A549 (cell line): ENCODE measurements around the gene PDE1C.

ENCODE experiments used
- BHLHE40 ChIP-seq: IDR thresholded peaks from 2 replicates; pipeline ENCODE4 v1.6.1; 2012; ENCODE audit warnings: low read depth, low read length, inconsistent platforms
- CHD4 ChIP-seq: fragments of 200-600 bp; sonication (generic); IDR thresholded peaks from 2 replicates; pipeline ENCODE4 v1.6.1; 2016; ENCODE audit warnings: antibody characterized with exemption, mild to moderate bottlenecking, borderline replicate concordance
- CTCF ChIP-seq: fragments of >200 bp; sonication (Bioruptor Twin); formaldehyde crosslinking; IDR thresholded peaks from 3 replicates; pipeline ENCODE4 v1.5.1; 2016
- EP300 ChIP-seq, 2 experiments: fragments of >200 bp; sonication (Bioruptor Twin); formaldehyde crosslinking; IDR thresholded peaks; 2 replicates in 1 of 2; 3 replicates in 1 of 2; pipeline ENCODE4 v1.6.1; 2016 to 2017
- ESRRA ChIP-seq: fragments of 150-350 bp; IDR thresholded peaks from 2 replicates; pipeline ENCODE4 v1.6.1; 2014; ENCODE audit warnings: mild to moderate bottlenecking, low read length, borderline replicate concordance
- HMGXB4 ChIP-seq: fragments of 250-450 bp; sonication (Bioruptor Pico); IDR thresholded peaks from 2 replicates; pipeline ENCODE4 v1.5.0; 2021; ENCODE audit warnings: mild to moderate bottlenecking, moderate library complexity, borderline replicate concordance
- JUN ChIP-seq, 2 experiments: fragments of >200 bp; sonication (Bioruptor Twin); formaldehyde crosslinking; IDR thresholded peaks; 2 replicates in 1 of 2; 3 replicates in 1 of 2; pipeline ENCODE4 v1.6.1; 2016 to 2017
- MYC ChIP-seq: IDR thresholded peaks from 2 replicates; pipeline ENCODE4 v1.6.1; 2012; ENCODE audit warnings: mild to moderate bottlenecking, inconsistent platforms, low read length, improper control_type of control experiment, borderline replicate concordance
- PBX3 ChIP-seq: IDR thresholded peaks from 2 replicates; pipeline ENCODE4 v1.6.1; 2012
- POLR2A ChIP-seq: IDR thresholded peaks from 2 replicates; pipeline ENCODE4 v1.6.1; 2012; ENCODE audit warnings: mild to moderate bottlenecking, low read length
- RAD21 ChIP-seq, 2 experiments: fragments of >200 bp in 1 of 2; sonication (Bioruptor Twin) in 1 of 2; formaldehyde crosslinking in 1 of 2; IDR thresholded peaks in 1 of 2; conservative IDR thresholded peaks in 1 of 2; 2 replicates in 1 of 2; 3 replicates in 1 of 2; pipeline ENCODE4 v1.6.1; 2012 to 2018; ENCODE audit warnings: inconsistent platforms in 1 of 2
- RCOR1 ChIP-seq: fragments of 150-350 bp; IDR thresholded peaks from 2 replicates; pipeline ENCODE4 v1.6.1; 2014; ENCODE audit warnings: antibody characterized with exemption, low read length, low read depth
- RFX5 ChIP-seq: fragments of 450-650 bp; IDR thresholded peaks from 2 replicates; pipeline ENCODE4 v1.7.1; 2014; ENCODE audit warnings: antibody characterized with exemption, mild to moderate bottlenecking, moderate library complexity
- SREBF2 ChIP-seq: fragments of 450-650 bp; IDR thresholded peaks from 2 replicates; pipeline ENCODE4 v1.6.1; 2014; ENCODE audit warnings: mild to moderate bottlenecking, moderate library complexity

- TF ChIP-seq PBX3 (no peak), POLR2A (no peak), CTCF (no peak), SREBF2 (no peak), HMGXB4 (CRISPR knock-in tag) (no peak), BHLHE40 (no peak), CHD4 (no peak), RAD21 (conservative IDR thresholded peaks at IDR 0.05 in 1 of 2, IDR thresholded peaks at IDR 0.05 in 1 of 2) (no peak), EP300 (IDR thresholded peaks at IDR 0.05) (no peak), MYC (no peak), RFX5 (no peak), JUN (IDR thresholded peaks at IDR 0.05) (no peak), RCOR1 (no peak), ESRRA (no peak)
Observed at GRCh38 chr7:31926991-31927584, 143.1 kb downstream of the PDE1C start.
